Thyroid gland (tissue), 4 donors: Measurements from ENCODE around the gene FAM83E. TPM values are rescaled to one million over a fixed set of nuclear protein-coding genes. Genes with fewer than 3 reads are reported as not detected.
"Not testable (repeated sequence)": the region's sequence is repeated elsewhere in the genome, so short reads cannot be mapped to it uniquely, and the experiment has no call there.

Source experiments
- DNase-seq, 2 donors: peaks; one replicate each; pipeline ENCODE4 v3.0.0-alpha.2; 2019
- H3K27ac ChIP-seq, 3 donors: fragments of 200-600 bp; sonication (generic); 1 replicate in 2 of 3; 2 replicates in 1 of 3; pipeline ENCODE4 v1.5.1; 2016 to 2019; ENCODE audit warnings: mild to moderate bottlenecking in 1 of 3, moderate library complexity in 1 of 3
- H3K27me3 ChIP-seq: fragments of 200-600 bp; sonication (generic); one replicate; pipeline ENCODE4 v1.5.1; 2019
- H3K36me3 ChIP-seq, 2 donors: fragments of 200-600 bp; sonication (generic); one replicate each; pipeline ENCODE4 v1.5.1; 2016 to 2019
- H3K4me1 ChIP-seq, 2 donors: fragments of 200-600 bp; sonication (generic); one replicate each; pipeline ENCODE4 v1.5.1; 2017 to 2019
- H3K4me3 ChIP-seq, 3 donors: fragments of 200-600 bp; sonication (generic); replicated peaks in 1 of 3; 1 replicate in 2 of 3; 2 replicates in 1 of 3; pipeline ENCODE4 v1.5.1; 2016; ENCODE audit warnings: mild to moderate bottlenecking in 1 of 3
- H3K9me3 ChIP-seq: fragments of 200-600 bp; sonication (generic); one replicate; pipeline ENCODE4 v1.5.1; 2017
- CTCF ChIP-seq, 6 experiments: fragments of 200-600 bp in 3 of 6; fragments of 450-650 bp in 3 of 6; sonication (generic) in 3 of 6; IDR thresholded peaks; one replicate each; pipeline ENCODE4 v1.5.1; 2016 to 2019; ENCODE audit warnings: antibody characterized with exemption in 6 of 6, mild to moderate bottlenecking in 2 of 6, inconsistent platforms in 1 of 6, moderate library complexity in 1 of 6
- POLR2A ChIP-seq, 2 donors: fragments of 450-650 bp; IDR thresholded peaks; one replicate each; pipeline ENCODE4 v1.6.1; 2017; ENCODE audit warnings: antibody characterized with exemption in 2 of 2, mild to moderate bottlenecking in 2 of 2, moderate library complexity in 1 of 2
- WGBS, 2 donors: methylation state at CpG; one replicate each; pipeline ENCODE4 v1.1.5; 2017; 5-methylcytosine and 5-hydroxymethylcytosine counted together
- intact Hi-C: fragments of 100-400 bp; cut with DNase I; formaldehyde crosslinking; loops from one replicate; pipeline ENCODE4 v1.15.1; 2023
- total RNA-seq, 4 donors: library from RNA; depleted of rRNA; stranded (reverse); fragments of >200 nt; gene quantifications; one replicate each; pipeline ENCODE4 v1.2.3, GENCODE V29; 2016

Gene FAM83E
- total RNA-seq, 4 donors from 2014 or later, result not detected

GRCh38 chr19:48634424-48635262, 19.8 kb upstream of the FAM83E start:
- 9 to 13% methylated on average over 13 to 16 of the region's 37 CpGs for WGBS, 2 donors

GRCh38 chr19:48634036-48634342, 19.1 kb upstream of the FAM83E start:
- WGBS, 2 donors, result 37 to 44% methylated on average over 7 of the region's 7 CpGs
- Histone ChIP-seq H3K36me3 (no peaks in the 10 kb centered on the region), H3K9me3 (no peaks in the 10 kb centered on the region), H3K4me1 (peaks cover 29 to 57% of the 10 kb centered on the region in 2 donors), H3K4me3 (no peak overlapping the region), H3K27ac (peak overlapping the region; percentile 98 to 99 (median 99)), H3K27me3 (no peaks in the 10 kb centered on the region)
- no peak for DNase-seq
- intact Hi-C loops, result no loop called here
- TF ChIP-seq POLR2A (IDR thresholded peaks at IDR 0.05) (no peak), CTCF (IDR thresholded peaks at IDR 0.05) (no peak)

More at GRCh38 chr19:48634424-48635262, 19.8 kb upstream of the FAM83E start:
- no peaks in the 10 kb centered on the region for H3K27me3 ChIP-seq
- peak overlapping the region in 2 of 3 donors; percentile 33 to 71 for H3K4me3 ChIP-seq
- TF ChIP-seq POLR2A (IDR thresholded peaks at IDR 0.05) (peak; percentile 78 to 93), CTCF (IDR thresholded peaks at IDR 0.05) (peak in 1 of 6 experiments; percentile 33)
- no peaks in the 10 kb centered on the region for H3K36me3 ChIP-seq
- intact Hi-C loops, result no loop called here
- peak overlapping the region; percentile 99 to 100 (median 99) for H3K27ac ChIP-seq
- no peaks in the 10 kb centered on the region for H3K9me3 ChIP-seq
- peak; percentile 99 to 100 for DNase-seq
- H3K4me1 ChIP-seq, result peaks cover 29 to 58% of the 10 kb centered on the region in 2 donors

GRCh38 chr19:48633148-48634035, 18.5 kb upstream of the FAM83E start:
- H3K4me3 ChIP-seq, result no peak overlapping the region
- no peak for TF ChIP-seq CTCF (IDR thresholded peaks at IDR 0.05)
- no peak for TF ChIP-seq POLR2A (IDR thresholded peaks at IDR 0.05)
- intact Hi-C loops, result no loop called here
- no peaks in the 10 kb centered on the region for H3K36me3 ChIP-seq
- peak overlapping the region; percentile 98 to 99 (median 99) for H3K27ac ChIP-seq
- 65 to 76% methylated on average over 18 to 22 of the region's 22 CpGs for WGBS, 2 donors
- no peaks in the 10 kb centered on the region for H3K9me3 ChIP-seq
- peak; percentile 58 to 60 for DNase-seq
- H3K4me1 ChIP-seq, result peaks cover 24 to 51% of the 10 kb centered on the region in 2 donors
- H3K27me3 ChIP-seq, result no peaks in the 10 kb centered on the region

- H3K36me3 ChIP-seq, result no peaks in the 10 kb centered on the region
- no peak overlapping the region for H3K4me3 ChIP-seq
- no peaks in the 10 kb centered on the region for H3K27me3 ChIP-seq
- peak overlapping the region; percentile 98 to 99 (median 99) for H3K27ac ChIP-seq
- peak in 1 of 2 donors; percentile 50 for DNase-seq
- peaks cover 23 to 50% of the 10 kb centered on the region in 2 donors for H3K4me1 ChIP-seq
- H3K9me3 ChIP-seq, result no peaks in the 10 kb centered on the region
- TF ChIP-seq CTCF (IDR thresholded peaks at IDR 0.05) (no peak), POLR2A (IDR thresholded peaks at IDR 0.05) (no peak)
- intact Hi-C loops, result no loop called here
Measured at GRCh38 chr19:48632692-48633147, 17.8 kb upstream of the FAM83E start.

- Histone ChIP-seq H3K4me1 (peaks cover 23 to 50% of the 10 kb centered on the region in 2 donors), H3K27ac (peak overlapping the region; percentile 98 to 99 (median 99))
- H3K4me3 ChIP-seq, H3K9me3 ChIP-seq, intact Hi-C loops, H3K27me3 ChIP-seq, H3K36me3 ChIP-seq, DNase-seq: not testable (repeated sequence)
- 91 to 94% methylated on average over 11 of the region's 11 CpGs for WGBS, 2 donors
Measured at GRCh38 chr19:48632286-48632685, 17.4 kb upstream of the FAM83E start.
